Panc1 (cell line): ENCODE data around the gene KBTBD3. TPM values are rescaled to one million over a fixed set of nuclear protein-coding genes. Genes with fewer than 3 reads are reported as not detected.
"Not testable (repeated sequence)": the region's sequence is repeated elsewhere in the genome, so short reads cannot be mapped to it uniquely, and the experiment has no call there.

Source experiments
- ATAC-seq: fragments of 200-7000 bp; cut with Tn5 transposase; 2 replicates; pipeline ENCODE4 v1.9.1; 2020; ENCODE audit warnings: mild to moderate bottlenecking, moderate library complexity
- BruUV-seq: library from RNA; stranded (reverse); fragments of 400-500 nt; replicated peaks from 2 replicates; lab custom pipeline; 2021; lab: Mats Ljungman, UMichigan
- CTCF ChIA-PET: fragments of 300-600 bp; sonication (Branson Sonifier 250); formaldehyde crosslinking; loops from one replicate; lab custom pipeline; 2022; ENCODE audit warnings: antibody characterized with exemption; lab: Charles Lee
- POLR2A ChIA-PET: fragments of 300-600 bp; sonication (Branson Sonifier 250); formaldehyde crosslinking; loops from one replicate; lab custom pipeline; 2022; ENCODE audit warnings: antibody characterized with exemption; lab: Charles Lee
- DNase-seq: peaks from one replicate; pipeline ENCODE4 v3.0.0-alpha.2; 2010; ENCODE audit warnings: low read depth, low spot score
- H3K27ac ChIP-seq: 2 replicates; pipeline ENCODE4 v1.5.1; 2011; ENCODE audit warnings: mild to moderate bottlenecking, low read length, inconsistent platforms
- H3K27me3 ChIP-seq: fragments of 200-500 bp; sonication (Bioruptor generic); 2 replicates; pipeline ENCODE4 v1.6.0; 2014; ENCODE audit warnings: low read length, inconsistent platforms; ENCODE audit not compliant: control insufficient read depth, insufficient read depth
- H3K36me3 ChIP-seq: fragments of 200-500 bp; sonication (Bioruptor generic); 2 replicates; pipeline ENCODE4 v1.5.1; 2014; ENCODE audit warnings: inconsistent platforms, mild to moderate bottlenecking, low read length, moderate library complexity; ENCODE audit not compliant: control insufficient read depth, insufficient read depth
- H3K4me1 ChIP-seq: 2 replicates; pipeline ENCODE4 v1.5.1; 2011; ENCODE audit warnings: inconsistent platforms, mild to moderate bottlenecking, low read length, moderate library complexity; ENCODE audit not compliant: control insufficient read depth, insufficient read depth
- H3K4me3 ChIP-seq, 2 experiments: 2 replicates each; pipeline ENCODE4 v1.5.1; 2011 to 2012; ENCODE audit warnings: low read depth in 2 of 2, low read length in 2 of 2, mild to moderate bottlenecking in 2 of 2, inconsistent platforms in 1 of 2, moderate library complexity in 1 of 2
- H3K9me3 ChIP-seq: fragments of 200-500 bp; sonication (Bioruptor generic); 2 replicates; pipeline ENCODE4 v1.5.1; 2014; ENCODE audit warnings: low read depth, mild to moderate bottlenecking, inconsistent platforms, low read length, moderate library complexity; ENCODE audit not compliant: control insufficient read depth, insufficient read depth
- POLR2AphosphoS5 ChIP-seq: IDR thresholded peaks from 2 replicates; pipeline ENCODE4 v1.6.1; 2012; ENCODE audit warnings: mild to moderate bottlenecking, low read depth, low read length, moderate library complexity
- SIN3A ChIP-seq: IDR thresholded peaks from 2 replicates; pipeline ENCODE4 v1.6.1; 2012; ENCODE audit warnings: low read depth, mild to moderate bottlenecking, low read length, moderate library complexity, borderline replicate concordance; ENCODE audit not compliant: insufficient read depth
- TCF7L2 ChIP-seq: IDR thresholded peaks from 2 replicates; pipeline ENCODE4 v1.6.1; 2011; ENCODE audit warnings: mild to moderate bottlenecking, low read depth, low read length, inconsistent platforms
- in situ Hi-C: cut with HindIII; loops from 2 replicates; pipeline ENCODE4 v1.10.0; 2016; ENCODE audit warnings: low sequenced_read_pairs, low pct_unique_long_range_greater_than_20kb
- intact Hi-C: fragments of 100-400 bp; cut with micrococcal nuclease; formaldehyde crosslinking; loops from one replicate; pipeline ENCODE4 v1.10.0; 2022; ENCODE audit not compliant: unreplicated experiment
- total RNA-seq: library from RNA; stranded (reverse); gene quantifications from one replicate; pipeline ENCODE4 v1.2.1, GENCODE V29; 2021; ENCODE audit not compliant: unreplicated experiment
- TF ChIP-seq, protein P1 (sequence below): fragments of 450-650 bp; IDR thresholded peaks from 2 replicates; pipeline ENCODE4 v1.5.1; 2017; ENCODE audit warnings: mild to moderate bottlenecking
- TF ChIP-seq, protein P2 (sequence below), 2 experiments: IDR thresholded peaks; 2 replicates each; pipeline ENCODE4 v1.6.1; 2011 to 2012; ENCODE audit warnings: low read depth in 2 of 2, control low read depth in 1 of 2, low read length in 1 of 2, mild to moderate bottlenecking in 1 of 2, moderate library complexity in 1 of 2; ENCODE audit not compliant: insufficient read depth in 1 of 2

Gene KBTBD3
- total RNA-seq, 1 experiment from 2014 or later, result 5.7 TPM

DNA sequence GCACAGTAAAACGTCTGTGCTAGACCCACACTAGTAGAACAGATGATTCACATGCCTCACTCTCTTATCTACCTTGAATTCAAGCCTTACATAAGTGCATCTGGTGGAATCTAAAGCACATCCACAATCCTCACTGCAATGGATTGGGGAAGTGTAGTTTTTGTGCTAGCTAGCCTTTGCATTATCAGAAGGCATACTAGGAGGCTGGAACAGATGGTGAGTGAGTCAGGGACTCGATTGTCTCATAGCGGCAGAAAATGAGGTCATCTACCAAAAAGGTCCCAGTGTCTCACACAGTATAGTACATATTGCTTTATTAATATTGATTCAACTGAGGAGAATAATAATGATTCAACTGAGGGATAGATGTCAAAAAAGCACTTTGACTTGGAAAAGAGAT is 64.4 kb downstream of the KBTBD3 start:
- no peak for ATAC-seq
- H3K27me3 ChIP-seq, result no peaks in the 10 kb centered on the region
- H3K36me3 ChIP-seq, result peaks cover 9% of the 10 kb centered on the region
- DNase-seq, result no peak
- ChIA-PET POLR2A (no interaction called here), CTCF (no interaction called here)
- intact Hi-C loops (no loop called here), in situ Hi-C loops (no loop called here)
- no peaks in the 10 kb centered on the region for H3K4me1 ChIP-seq
- no peak for TF ChIP-seq POLR2AphosphoS5
- TF ChIP-seq, protein P1, sequence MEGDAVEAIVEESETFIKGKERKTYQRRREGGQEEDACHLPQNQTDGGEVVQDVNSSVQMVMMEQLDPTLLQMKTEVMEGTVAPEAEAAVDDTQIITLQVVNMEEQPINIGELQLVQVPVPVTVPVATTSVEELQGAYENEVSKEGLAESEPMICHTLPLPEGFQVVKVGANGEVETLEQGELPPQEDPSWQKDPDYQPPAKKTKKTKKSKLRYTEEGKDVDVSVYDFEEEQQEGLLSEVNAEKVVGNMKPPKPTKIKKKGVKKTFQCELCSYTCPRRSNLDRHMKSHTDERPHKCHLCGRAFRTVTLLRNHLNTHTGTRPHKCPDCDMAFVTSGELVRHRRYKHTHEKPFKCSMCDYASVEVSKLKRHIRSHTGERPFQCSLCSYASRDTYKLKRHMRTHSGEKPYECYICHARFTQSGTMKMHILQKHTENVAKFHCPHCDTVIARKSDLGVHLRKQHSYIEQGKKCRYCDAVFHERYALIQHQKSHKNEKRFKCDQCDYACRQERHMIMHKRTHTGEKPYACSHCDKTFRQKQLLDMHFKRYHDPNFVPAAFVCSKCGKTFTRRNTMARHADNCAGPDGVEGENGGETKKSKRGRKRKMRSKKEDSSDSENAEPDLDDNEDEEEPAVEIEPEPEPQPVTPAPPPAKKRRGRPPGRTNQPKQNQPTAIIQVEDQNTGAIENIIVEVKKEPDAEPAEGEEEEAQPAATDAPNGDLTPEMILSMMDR, result no peak
- TF ChIP-seq, protein P2, sequence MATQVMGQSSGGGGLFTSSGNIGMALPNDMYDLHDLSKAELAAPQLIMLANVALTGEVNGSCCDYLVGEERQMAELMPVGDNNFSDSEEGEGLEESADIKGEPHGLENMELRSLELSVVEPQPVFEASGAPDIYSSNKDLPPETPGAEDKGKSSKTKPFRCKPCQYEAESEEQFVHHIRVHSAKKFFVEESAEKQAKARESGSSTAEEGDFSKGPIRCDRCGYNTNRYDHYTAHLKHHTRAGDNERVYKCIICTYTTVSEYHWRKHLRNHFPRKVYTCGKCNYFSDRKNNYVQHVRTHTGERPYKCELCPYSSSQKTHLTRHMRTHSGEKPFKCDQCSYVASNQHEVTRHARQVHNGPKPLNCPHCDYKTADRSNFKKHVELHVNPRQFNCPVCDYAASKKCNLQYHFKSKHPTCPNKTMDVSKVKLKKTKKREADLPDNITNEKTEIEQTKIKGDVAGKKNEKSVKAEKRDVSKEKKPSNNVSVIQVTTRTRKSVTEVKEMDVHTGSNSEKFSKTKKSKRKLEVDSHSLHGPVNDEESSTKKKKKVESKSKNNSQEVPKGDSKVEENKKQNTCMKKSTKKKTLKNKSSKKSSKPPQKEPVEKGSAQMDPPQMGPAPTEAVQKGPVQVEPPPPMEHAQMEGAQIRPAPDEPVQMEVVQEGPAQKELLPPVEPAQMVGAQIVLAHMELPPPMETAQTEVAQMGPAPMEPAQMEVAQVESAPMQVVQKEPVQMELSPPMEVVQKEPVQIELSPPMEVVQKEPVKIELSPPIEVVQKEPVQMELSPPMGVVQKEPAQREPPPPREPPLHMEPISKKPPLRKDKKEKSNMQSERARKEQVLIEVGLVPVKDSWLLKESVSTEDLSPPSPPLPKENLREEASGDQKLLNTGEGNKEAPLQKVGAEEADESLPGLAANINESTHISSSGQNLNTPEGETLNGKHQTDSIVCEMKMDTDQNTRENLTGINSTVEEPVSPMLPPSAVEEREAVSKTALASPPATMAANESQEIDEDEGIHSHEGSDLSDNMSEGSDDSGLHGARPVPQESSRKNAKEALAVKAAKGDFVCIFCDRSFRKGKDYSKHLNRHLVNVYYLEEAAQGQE (IDR thresholded peaks at IDR 0.05; ENCODE audit: insufficient read depth in 1 of 2, low read depth in 2 of 2, low read length in 1 of 2), result no peak
- no peak for TF ChIP-seq TCF7L2
- TF ChIP-seq SIN3A, result no peak
- no peak overlapping the region for H3K4me3 ChIP-seq
- no peak overlapping the region for H3K27ac ChIP-seq
- no TSS peak for BruUV-seq
- H3K9me3 ChIP-seq, result peaks cover 8% of the 10 kb centered on the region; the same call in 1 of the 2 replicates

DNA sequence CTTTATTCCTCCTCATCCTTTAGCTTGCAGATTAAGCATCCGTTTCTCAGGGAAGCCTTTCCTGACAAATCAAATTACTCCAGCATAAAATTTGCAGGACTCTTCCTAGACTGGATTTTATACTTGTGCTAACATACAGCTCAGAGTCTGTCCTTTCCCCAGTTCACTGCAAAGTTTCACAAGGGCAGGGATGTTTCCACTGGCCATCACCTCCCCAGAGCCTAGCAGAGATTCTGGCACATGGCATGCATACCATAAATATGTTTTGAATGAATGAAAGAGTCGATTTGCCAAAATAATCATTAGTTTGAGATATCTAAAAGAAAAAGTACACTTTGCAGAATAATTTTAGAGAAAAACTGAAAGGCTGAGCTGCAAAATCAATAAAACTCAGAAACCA is 65.7 kb downstream of the KBTBD3 start:
- ChIA-PET CTCF (no interaction called here), POLR2A (no interaction called here)
- DNase-seq, result no peak

DNA sequence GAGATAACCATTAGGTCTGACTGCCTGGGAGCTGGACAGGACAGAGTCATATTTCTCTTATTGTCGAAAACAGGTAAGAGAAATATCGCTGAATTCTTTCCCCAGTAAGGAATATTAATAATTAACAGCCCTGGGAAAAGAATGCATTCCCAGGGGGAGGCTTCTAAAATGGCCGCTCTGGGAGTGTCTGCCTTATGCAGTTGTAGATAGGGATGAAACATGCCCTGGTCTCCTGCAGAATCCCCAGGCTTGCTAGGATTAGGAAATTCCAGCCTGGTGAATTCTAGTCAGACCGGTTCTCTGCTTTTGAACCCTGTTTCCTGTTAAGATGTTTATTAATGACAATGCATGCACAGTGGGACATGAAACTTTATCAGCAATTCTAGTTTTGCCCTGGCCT is 74.1 kb downstream of the KBTBD3 start:
- in situ Hi-C loops, H3K4me3 ChIP-seq, BruUV-seq, H3K27me3 ChIP-seq, ATAC-seq, H3K27ac ChIP-seq, DNase-seq, H3K36me3 ChIP-seq, CTCF ChIA-PET, H3K4me1 ChIP-seq, intact Hi-C loops, POLR2A ChIA-PET: not testable (repeated sequence)
- H3K9me3 ChIP-seq, result peaks cover 10% of the 10 kb centered on the region; the same call in 1 of the 2 replicates

More for the DNA sequence above, 65.7 kb downstream of the KBTBD3 start:
- Histone ChIP-seq H3K36me3 (peaks cover 9% of the 10 kb centered on the region), H3K27me3 (no peaks in the 10 kb centered on the region), H3K4me1 (no peaks in the 10 kb centered on the region), H3K9me3 (peaks cover 8% of the 10 kb centered on the region; the same call in 1 of the 2 replicates), H3K27ac (no peak overlapping the region), H3K4me3 (no peak overlapping the region)
- in situ Hi-C loops, result no loop called here
- intact Hi-C loops, result no loop called here
- no peak for ATAC-seq
- no TSS peak for BruUV-seq
- TF ChIP-seq, protein P1, result no peak
- no peak for TF ChIP-seq SIN3A
- TF ChIP-seq, protein P2 (IDR thresholded peaks at IDR 0.05; ENCODE audit: insufficient read depth in 1 of 2, low read depth in 2 of 2, low read length in 1 of 2), result no peak
- no peak for TF ChIP-seq POLR2AphosphoS5
- TF ChIP-seq TCF7L2, result no peak
